ENCODE data around the gene CHD6. TPM values are rescaled to one million over a fixed set of nuclear protein-coding genes. Genes with fewer than 3 reads are reported as not detected.

CHD6 gene
- total and polyA plus RNA-seq, 2 of the 13 experiments (the other 11 are each of a cell fraction or from before 2014, with no cell fraction given): 14.4 to 52.0 TPM

- POLR2A ChIA-PET: no interaction called here
- Histone ChIP-seq H3K27ac (ENCODE audit: extremely low read length, insufficient read depth, low read length) (no peak overlapping the region), H4K20me1 (ENCODE audit: insufficient read depth, low read length) (no peaks in the 10 kb centered on the region), H3K4me2 (ENCODE audit: low read depth, low read length) (no peak overlapping the region), H3K4me3 (replicated peaks in 1 of 3; ENCODE audit: insufficient read depth in 1 of 3, low read depth in 2 of 3, low read length in 3 of 3) (no peak overlapping the region), H3K27me3 (ENCODE audit: control insufficient read depth in 1 of 2, insufficient read depth in 2 of 2, low read length in 2 of 2) (no peaks in the 10 kb centered on the region), H3K79me2 (ENCODE audit: insufficient read depth, low read length) (no peaks in the 10 kb centered on the region), H3K9me3 (ENCODE audit: low read length) (no peaks in the 10 kb centered on the region), H2AFZ (ENCODE audit: low read length) (no peak overlapping the region), H3K36me3 (replicated peaks in 1 of 2; ENCODE audit: control insufficient read depth in 1 of 2, insufficient read depth in 2 of 2, low read length in 2 of 2) (no peaks in the 10 kb centered on the region), H3K9ac (ENCODE audit: insufficient read depth, low read depth, low read length) (no peak overlapping the region), H3K4me1 (ENCODE audit: insufficient read depth, low read length) (peaks cover 11% of the 10 kb centered on the region)
- CTCF ChIA-PET (ENCODE audit: low intra/inter-chr PET ratio, low total read pairs): no interaction called here
- DNase-seq (ENCODE audit: low spot score) (no peak), FAIRE-seq (no peak), ATAC-seq (no peak)
- TF ChIP-seq ZNF672 (CRISPR knock-in tag; IDR thresholded peaks at IDR 0.05) (no peak), MAFK (conservative IDR thresholded peaks at IDR 0.05 in 1 of 2, IDR thresholded peaks at IDR 0.05 in 1 of 2; ENCODE audit: low read length in 2 of 2) (peak; percentile 98), RBM22 (optimal IDR thresholded peaks at IDR 0.05; ENCODE audit: low read length) (no peak), THAP8 (CRISPR knock-in tag; IDR thresholded peaks at IDR 0.05; ENCODE audit: borderline replicate concordance) (no peak), MAFF (IDR thresholded peaks at IDR 0.05; ENCODE audit: low read depth, low read length) (peak; percentile 98)
- 66% methylated on average over 1 of the region's 1 CpG for WGBS (ENCODE audit: low lambda C conversion rate)
- in situ Hi-C loops (cut with HindIII; ENCODE audit: extremely low pct_ligation_motif_present, low pct_unique_long_range_greater_than_20kb) (no loop called here), intact Hi-C loops (cut with micrococcal nuclease; ENCODE audit: unreplicated experiment) (no loop called here)
- no TSS peak for BruUV-seq (replicated peaks)
Measured at GRCh38 chr20:41638456-41638855, 20.3 kb upstream of the CHD6 start.

GRCh38 chr20:41635158-41635557, 17.0 kb upstream of the CHD6 start:
- POLR2A ChIA-PET: no interaction called here
- Histone ChIP-seq H3K4me2 (ENCODE audit: low read depth, low read length) (no peak overlapping the region), H3K79me2 (ENCODE audit: insufficient read depth, low read length) (no peaks in the 10 kb centered on the region), H3K27ac (ENCODE audit: extremely low read length, insufficient read depth, low read length) (no peak overlapping the region), H3K4me3 (replicated peaks in 1 of 3; ENCODE audit: insufficient read depth in 1 of 3, low read depth in 2 of 3, low read length in 3 of 3) (no peak overlapping the region), H2AFZ (ENCODE audit: low read length) (no peak overlapping the region), H3K27me3 (ENCODE audit: control insufficient read depth in 1 of 2, insufficient read depth in 2 of 2, low read length in 2 of 2) (no peaks in the 10 kb centered on the region), H3K36me3 (replicated peaks in 1 of 2; ENCODE audit: control insufficient read depth in 1 of 2, insufficient read depth in 2 of 2, low read length in 2 of 2) (no peaks in the 10 kb centered on the region), H3K9me3 (ENCODE audit: low read length) (no peaks in the 10 kb centered on the region), H3K4me1 (ENCODE audit: insufficient read depth, low read length) (no peaks in the 10 kb centered on the region), H3K9ac (ENCODE audit: insufficient read depth, low read depth, low read length) (no peak overlapping the region), H4K20me1 (ENCODE audit: insufficient read depth, low read length) (no peaks in the 10 kb centered on the region)
- CTCF ChIA-PET (ENCODE audit: low intra/inter-chr PET ratio, low total read pairs): no interaction called here
- DNase-seq (ENCODE audit: low spot score) (no peak), ATAC-seq (no peak), FAIRE-seq (no peak)
- BruUV-seq (replicated peaks): no TSS peak
- intact Hi-C loops (cut with micrococcal nuclease; ENCODE audit: unreplicated experiment): no loop called here
- in situ Hi-C loops (cut with HindIII; ENCODE audit: extremely low pct_ligation_motif_present, low pct_unique_long_range_greater_than_20kb): no loop called here
- TF ChIP-seq STAT5B (CRISPR knock-in tag; IDR thresholded peaks at IDR 0.05) (no peak), MTERF4 (CRISPR knock-in tag; IDR thresholded peaks at IDR 0.05) (no peak), RAD21 (CRISPR knock-in tag; IDR thresholded peaks at IDR 0.05) (no peak)
- TF ChIP-seq, protein P1, sequence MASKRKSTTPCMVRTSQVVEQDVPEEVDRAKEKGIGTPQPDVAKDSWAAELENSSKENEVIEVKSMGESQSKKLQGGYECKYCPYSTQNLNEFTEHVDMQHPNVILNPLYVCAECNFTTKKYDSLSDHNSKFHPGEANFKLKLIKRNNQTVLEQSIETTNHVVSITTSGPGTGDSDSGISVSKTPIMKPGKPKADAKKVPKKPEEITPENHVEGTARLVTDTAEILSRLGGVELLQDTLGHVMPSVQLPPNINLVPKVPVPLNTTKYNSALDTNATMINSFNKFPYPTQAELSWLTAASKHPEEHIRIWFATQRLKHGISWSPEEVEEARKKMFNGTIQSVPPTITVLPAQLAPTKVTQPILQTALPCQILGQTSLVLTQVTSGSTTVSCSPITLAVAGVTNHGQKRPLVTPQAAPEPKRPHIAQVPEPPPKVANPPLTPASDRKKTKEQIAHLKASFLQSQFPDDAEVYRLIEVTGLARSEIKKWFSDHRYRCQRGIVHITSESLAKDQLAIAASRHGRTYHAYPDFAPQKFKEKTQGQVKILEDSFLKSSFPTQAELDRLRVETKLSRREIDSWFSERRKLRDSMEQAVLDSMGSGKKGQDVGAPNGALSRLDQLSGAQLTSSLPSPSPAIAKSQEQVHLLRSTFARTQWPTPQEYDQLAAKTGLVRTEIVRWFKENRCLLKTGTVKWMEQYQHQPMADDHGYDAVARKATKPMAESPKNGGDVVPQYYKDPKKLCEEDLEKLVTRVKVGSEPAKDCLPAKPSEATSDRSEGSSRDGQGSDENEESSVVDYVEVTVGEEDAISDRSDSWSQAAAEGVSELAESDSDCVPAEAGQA (IDR thresholded peaks at IDR 0.05; ENCODE audit: low read depth): no peak
- TF ChIP-seq, protein P1 (CRISPR knock-in tag; IDR thresholded peaks at IDR 0.05; ENCODE audit: borderline replicate concordance): no peak
- TF ChIP-seq, protein P2, sequence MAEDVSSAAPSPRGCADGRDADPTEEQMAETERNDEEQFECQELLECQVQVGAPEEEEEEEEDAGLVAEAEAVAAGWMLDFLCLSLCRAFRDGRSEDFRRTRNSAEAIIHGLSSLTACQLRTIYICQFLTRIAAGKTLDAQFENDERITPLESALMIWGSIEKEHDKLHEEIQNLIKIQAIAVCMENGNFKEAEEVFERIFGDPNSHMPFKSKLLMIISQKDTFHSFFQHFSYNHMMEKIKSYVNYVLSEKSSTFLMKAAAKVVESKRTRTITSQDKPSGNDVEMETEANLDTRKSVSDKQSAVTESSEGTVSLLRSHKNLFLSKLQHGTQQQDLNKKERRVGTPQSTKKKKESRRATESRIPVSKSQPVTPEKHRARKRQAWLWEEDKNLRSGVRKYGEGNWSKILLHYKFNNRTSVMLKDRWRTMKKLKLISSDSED (CRISPR knock-in tag; IDR thresholded peaks at IDR 0.05): no peak

All from HepG2 (cell line).